HG02678 (cell line): ENCODE measurements around the gene CD63.

Experiments
- ATAC-seq: cut with Tn5 transposase; IDR thresholded peaks from one replicate; pipeline ENCODE4 v1.9.1; 2021; ENCODE audit warnings: mild to moderate bottlenecking, moderate library complexity; ENCODE audit not compliant: unreplicated experiment

The CD63 gene

DNA sequence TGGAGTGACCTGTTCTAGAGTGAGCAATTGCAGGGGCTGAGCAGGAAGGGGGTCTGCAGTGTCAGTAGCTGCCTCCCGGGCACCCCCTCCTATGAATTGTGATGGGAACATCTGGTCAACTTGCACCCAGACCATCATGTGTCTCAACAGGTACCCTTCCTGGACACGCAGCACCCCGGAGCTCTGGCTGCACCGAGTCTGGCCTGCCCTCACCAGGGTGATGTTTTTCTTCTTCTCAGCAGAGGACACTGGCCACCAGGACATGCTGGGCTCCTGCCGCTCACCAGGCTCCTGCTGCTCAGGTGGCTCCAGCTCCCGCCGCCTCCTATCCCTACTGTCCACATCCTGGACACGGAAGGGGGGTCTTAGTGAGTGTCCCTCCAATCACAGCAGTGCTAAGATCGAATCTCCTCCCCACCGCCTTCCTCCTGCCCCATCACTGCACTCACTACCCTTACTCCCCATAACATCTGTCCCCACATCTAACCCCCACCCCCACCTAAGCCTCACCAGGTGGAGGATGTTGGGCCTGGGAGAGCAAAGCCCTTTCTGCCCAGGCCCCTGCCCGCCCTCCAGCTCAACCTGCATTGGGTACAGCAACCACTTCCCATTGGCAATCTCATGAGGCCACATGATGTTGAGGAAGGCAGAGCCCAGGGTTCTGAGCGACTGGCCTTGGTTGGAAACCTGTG, 36.0 kb downstream of the CD63 start:
- no peak for ATAC-seq

DNA sequence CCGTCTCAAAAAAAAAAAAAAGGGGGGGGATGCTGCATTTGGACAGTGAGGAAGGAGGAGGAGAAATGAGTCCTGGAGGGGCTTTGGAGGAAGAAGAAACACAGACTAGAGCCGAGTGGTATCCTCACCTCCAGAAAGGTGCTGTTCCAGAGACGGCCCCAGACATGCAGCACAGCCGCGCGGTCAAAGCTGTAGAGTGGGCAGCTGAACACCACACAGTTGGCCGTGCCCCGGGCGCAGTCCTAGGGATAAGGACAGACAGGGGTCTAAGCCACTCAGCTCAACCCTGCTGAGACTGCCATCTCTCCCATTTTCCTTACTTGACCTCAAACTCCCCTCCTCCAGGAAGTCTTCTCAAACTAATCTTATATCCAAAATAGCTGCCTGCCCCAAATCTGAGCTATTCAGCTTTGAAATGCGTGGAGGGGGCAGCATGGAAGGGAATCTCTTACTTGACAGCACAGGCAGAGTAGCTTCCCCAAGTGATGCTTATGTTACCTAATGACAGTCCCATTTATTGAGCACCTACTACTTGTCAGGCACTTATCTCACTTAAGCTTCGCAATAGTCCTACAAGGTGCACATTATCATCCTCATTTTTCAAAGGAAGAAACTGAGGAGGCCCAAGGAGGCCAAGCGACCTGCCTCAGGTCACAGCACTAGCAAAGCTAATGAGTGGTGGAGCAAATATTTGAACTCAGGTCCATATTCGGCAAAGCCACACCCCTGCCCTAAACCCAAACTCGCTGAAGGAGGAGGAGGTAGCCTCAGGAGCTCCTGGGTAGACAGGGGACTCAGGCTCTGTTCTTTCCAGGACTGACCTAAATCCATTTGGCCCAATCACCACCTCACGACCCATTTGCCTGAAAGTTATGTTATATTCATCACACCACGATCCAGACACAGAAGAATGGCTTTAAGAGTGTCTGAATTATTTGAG, 39.8 kb downstream of the CD63 start:
- ATAC-seq: no peak

- no peak for ATAC-seq
Measured at GRCh38 chr12:55687746-55688145, 41.1 kb downstream of the CD63 start.

DNA sequence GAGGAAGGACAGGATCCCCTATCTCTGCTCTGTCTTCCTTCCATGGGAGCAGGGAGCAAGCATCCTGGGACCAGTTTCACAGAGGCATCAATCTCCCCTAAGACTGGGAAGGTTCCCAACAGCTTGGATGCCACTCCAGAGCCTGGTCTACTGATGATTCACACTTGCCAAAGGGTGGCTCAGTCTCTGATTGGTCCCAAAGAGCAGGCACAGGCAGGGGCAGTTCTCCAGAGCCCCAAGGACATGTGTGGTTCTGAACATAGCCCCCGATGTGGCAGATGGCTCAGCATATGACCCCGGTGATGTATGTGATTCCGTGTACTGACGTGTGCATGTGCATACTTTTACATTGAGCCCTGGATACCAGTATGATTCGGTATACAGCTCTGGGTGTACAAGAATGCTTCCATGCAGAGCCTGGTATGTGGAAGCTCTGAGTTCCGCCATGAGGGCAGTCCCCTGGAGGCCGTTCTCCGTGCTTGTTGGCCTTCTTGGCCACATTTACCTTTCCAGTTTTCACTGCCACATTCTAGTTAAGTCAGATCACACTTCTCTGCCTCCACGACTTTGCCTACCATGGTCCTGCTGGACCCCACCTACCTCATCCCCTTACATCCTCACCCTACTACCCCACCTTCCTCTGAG, 42.3 kb downstream of the CD63 start:
- no peak for ATAC-seq

- ATAC-seq: no peak
Measured at GRCh38 chr12:55685671-55686070, 43.1 kb downstream of the CD63 start.

GRCh38 chr12:55684761-55685370, 43.9 kb downstream of the CD63 start:
- no peak for ATAC-seq

DNA sequence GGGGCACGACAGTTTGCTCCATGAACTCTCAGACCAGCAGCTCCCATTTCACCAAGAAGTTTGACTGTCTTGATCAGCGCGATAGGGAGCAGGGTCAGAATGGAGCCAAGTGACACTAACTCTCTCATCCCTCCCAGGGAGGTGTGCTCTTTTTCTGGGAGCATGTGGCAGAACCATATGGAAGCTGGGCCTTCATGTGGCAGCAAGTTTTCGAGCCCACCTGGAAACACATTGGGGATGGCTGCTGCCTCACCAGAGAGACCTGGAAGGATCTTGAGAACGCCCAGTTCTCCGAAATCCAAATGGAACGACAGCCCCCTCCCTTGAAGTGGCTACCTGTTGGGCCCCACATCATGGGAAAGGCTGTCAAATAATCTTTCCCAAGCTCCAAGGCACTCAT, 45.1 kb downstream of the CD63 start:
- no peak for ATAC-seq

- no peak for ATAC-seq
Measured at GRCh38 chr12:55682087-55682796, 46.6 kb downstream of the CD63 start.

GRCh38 chr12:55681142-55682077, 47.4 kb downstream of the CD63 start:
- no peak for ATAC-seq

DNA sequence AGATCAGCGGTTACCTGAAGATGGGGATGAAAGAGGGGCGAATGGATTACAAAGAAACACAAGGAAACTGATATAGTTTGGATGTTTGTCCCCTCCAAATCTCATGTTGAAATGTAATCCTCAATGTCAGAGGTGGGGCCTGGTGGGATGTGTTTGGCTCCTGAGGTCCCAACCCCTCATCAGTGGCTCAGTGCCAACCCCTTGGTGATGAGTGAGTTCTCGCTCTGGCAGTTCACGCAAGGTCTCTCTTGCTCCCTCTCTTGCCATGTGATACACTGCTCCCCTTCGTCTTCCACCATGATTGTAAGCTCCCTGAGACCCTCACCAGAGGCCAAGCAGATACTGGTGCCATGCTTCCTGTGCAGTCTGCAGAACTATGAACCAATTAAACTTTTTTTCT, 49.1 kb downstream of the CD63 start:
- ATAC-seq: no peak

- no peak for ATAC-seq
Measured at GRCh38 chr12:55676707-55677106, 52.1 kb downstream of the CD63 start.

- no peak for ATAC-seq
Measured at GRCh38 chr12:55675666-55676065, 53.1 kb downstream of the CD63 start.
